Fibroblast of villous mesenchyme (primary cell): ENCODE results near the gene PLPP4. TPM values are rescaled to one million over a fixed set of nuclear protein-coding genes. Genes with fewer than 3 reads are reported as not detected.
A peak's percentile ranks its signal among the peaks of the same experiment; 100 is the strongest.
"Not testable (repeated sequence)": the region's sequence is repeated elsewhere in the genome, so short reads cannot be mapped to it uniquely, and the experiment has no call there.

Experiments used
- DNase-seq: peaks from one replicate; pipeline ENCODE4 v3.0.0-alpha.2; 2010; ENCODE audit warnings: low read depth
- H3K4me3 ChIP-seq: 2 replicates; pipeline ENCODE4 v1.5.1; 2011; ENCODE audit warnings: low read depth, mild to moderate bottlenecking, low read length
- total RNA-seq: library from RNA; depleted of rRNA; stranded (reverse); fragments of >200 nt; gene quantifications from 2 replicates; pipeline ENCODE4 v1.2.3, GENCODE V29; 2012
- TF ChIP-seq, protein P1 (sequence below): IDR thresholded peaks from 2 replicates; pipeline ENCODE4 v1.5.1; 2012; ENCODE audit warnings: low read depth, mild to moderate bottlenecking, low read length; ENCODE audit not compliant: insufficient read depth

Gene PLPP4
- total RNA-seq, 1 donor, result 0.86 TPM

DNA sequence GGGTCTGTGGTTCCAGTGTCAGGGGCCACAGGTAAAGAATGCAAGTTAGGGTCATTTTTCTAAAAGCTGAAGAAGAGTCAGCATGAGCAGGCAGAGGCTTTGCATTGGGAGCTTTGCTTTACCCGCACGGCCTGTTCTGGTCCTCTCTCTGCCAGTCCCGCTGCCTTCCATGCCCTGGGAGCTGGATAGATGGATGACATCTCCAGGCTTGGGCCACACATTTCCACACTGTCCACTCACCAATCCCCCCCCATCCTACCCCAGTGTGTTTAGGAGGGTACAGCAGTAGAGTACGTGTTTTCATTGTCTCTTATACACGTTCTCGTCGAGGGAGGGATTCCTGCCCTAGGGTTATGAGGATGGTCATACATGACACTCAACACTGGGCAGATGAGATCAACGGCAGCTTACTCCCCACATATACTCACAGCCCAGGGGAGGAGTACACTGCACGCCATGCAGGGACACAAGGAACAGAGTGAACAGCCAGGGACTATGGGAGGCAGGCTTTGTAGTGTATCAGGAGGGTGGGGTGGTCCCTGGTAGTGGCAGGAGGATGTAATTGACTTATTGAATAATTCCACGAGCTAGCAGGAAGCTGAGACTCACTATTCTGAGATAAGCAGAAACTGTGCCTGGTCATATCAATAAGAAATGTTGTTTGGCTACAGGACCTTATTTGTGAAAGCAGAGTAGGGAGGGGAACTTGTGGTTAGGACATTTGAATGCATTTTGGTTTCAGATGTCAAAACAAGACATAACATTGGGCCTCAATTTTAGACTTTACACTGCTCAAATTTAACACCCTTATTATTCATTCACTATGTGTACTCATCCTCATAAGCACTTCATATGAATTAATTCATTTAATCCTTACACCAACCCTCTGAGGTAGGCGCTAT is 36.6 kb downstream of the PLPP4 start:
- DNase-seq, result no peak
- H3K4me3 ChIP-seq, result no peak overlapping the region
- TF ChIP-seq, protein P1, sequence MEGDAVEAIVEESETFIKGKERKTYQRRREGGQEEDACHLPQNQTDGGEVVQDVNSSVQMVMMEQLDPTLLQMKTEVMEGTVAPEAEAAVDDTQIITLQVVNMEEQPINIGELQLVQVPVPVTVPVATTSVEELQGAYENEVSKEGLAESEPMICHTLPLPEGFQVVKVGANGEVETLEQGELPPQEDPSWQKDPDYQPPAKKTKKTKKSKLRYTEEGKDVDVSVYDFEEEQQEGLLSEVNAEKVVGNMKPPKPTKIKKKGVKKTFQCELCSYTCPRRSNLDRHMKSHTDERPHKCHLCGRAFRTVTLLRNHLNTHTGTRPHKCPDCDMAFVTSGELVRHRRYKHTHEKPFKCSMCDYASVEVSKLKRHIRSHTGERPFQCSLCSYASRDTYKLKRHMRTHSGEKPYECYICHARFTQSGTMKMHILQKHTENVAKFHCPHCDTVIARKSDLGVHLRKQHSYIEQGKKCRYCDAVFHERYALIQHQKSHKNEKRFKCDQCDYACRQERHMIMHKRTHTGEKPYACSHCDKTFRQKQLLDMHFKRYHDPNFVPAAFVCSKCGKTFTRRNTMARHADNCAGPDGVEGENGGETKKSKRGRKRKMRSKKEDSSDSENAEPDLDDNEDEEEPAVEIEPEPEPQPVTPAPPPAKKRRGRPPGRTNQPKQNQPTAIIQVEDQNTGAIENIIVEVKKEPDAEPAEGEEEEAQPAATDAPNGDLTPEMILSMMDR, result no peak

DNA sequence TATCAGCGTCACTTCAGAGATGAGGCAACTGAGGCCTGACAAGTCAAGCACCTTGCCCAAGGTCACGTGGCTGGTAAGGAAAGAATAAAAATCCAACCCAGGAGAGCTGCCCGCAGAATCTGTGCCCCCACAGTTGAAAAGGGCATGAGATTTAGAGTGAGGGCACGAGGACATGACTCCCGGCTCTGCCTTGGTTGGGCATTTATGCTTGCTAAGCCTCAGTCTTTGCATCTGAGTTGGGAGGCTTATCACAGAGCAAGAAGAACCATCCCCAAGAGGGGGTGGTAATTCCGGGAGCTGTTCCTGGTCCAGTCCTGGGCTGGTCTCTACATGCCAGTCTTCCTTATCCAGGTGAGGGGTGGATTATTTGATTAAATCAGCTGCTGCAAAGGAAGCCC is 37.3 kb downstream of the PLPP4 start:
- no peak overlapping the region for H3K4me3 ChIP-seq
- no peak for DNase-seq
- TF ChIP-seq, protein P1, result no peak

DNA sequence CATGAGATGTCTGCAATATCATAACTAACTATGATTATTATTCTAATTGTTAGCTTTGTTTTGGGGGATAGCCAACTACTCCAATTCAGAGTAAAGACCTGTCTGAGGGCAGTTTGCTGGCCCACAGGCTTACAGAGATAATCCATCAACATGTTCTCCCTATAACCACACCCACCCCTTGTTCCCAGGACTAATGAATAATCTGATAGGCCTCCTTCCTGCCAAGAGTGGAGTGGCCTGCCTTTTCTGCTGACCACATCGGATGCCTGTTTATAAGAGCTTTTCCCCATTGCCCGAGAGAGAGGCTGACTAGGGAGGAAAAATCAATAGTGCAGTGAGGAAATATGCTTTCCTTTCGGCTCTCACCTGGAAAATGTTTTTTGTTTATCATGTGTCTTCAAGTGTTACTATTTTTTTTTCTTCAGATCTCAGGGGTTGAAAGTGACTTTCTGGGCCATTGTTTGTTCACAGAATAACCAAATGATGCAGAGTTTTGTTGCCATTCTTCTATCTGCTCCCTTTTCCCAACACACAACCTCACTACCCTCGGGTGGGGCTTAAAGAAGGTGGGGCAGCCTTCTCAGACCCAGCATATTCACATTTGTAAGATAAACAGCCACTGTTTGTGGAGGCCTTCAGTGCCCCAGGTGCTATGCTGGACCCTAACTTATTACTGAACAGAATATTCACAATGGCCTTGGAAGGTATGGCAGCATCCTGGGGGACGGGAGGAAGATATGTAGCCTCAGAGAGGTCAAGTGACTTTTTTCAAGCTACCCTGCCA is 38.4 kb downstream of the PLPP4 start:
- peak; percentile 27 for DNase-seq
- TF ChIP-seq, protein P1, result no peak
- no peak overlapping the region for H3K4me3 ChIP-seq

DNA sequence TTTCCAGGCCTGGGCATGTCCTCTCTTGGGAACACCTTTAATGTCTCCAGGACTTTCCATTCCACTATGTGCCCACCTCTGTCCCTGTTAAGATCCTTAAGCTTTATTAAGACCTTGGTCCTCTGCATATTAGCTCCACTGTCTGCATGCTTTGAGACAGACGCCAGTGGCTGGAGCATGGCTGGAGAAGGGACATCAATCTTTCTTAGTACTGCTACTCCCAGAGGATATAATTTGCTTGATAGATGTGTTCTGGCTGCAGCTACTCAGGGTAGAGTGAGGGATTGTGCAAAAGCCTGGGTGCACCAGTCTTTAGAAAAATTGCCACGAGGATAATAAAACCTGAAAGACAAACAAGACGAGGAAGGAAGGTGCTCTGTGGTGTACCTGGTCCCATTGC is 42.9 kb downstream of the PLPP4 start:
- no peak overlapping the region for H3K4me3 ChIP-seq
- TF ChIP-seq, protein P1, result no peak
- no peak for DNase-seq

DNA sequence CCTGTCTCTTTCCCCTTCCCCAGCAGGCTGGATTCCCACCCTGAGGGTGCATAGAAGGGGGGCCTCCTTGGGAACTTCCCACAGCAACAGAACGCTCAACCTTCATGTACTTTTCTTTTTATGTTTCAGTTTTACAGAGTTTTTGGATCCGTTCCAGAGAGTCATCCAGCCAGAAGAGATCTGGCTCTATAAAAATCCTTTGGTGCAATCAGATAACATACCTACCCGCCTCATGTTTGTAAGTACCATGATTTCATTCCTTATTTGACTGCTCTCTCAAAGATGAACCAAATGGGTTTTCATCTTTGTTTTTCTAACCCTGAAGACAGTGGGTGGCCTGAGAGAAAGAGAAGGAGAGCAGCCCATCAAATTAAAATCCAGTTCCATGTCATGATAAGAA is 46.7 kb downstream of the PLPP4 start:
- DNase-seq, result peak; percentile 5
- H3K4me3 ChIP-seq, result no peak overlapping the region
- TF ChIP-seq, protein P1, result no peak

DNA sequence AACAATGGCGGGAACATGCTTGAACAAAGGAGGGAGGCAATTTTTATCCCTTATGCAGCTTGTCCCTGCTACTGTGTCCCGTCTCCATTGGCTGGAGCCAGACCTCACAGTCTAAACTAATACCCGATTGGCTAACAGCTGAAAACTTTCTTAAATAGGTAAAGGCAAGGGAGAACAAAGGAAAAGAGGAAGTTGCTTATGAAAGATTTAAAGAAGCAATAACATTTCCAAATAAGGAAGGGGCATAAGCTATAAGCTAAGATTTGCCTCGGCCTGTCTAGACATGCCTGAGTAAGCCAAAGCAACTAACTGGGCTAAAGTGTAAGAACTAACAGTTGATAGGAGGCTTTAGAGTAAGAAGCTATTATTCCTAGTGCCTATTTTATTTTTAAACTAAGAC is 47.2 kb downstream of the PLPP4 start:
- DNase-seq, result peak; percentile 18

DNA sequence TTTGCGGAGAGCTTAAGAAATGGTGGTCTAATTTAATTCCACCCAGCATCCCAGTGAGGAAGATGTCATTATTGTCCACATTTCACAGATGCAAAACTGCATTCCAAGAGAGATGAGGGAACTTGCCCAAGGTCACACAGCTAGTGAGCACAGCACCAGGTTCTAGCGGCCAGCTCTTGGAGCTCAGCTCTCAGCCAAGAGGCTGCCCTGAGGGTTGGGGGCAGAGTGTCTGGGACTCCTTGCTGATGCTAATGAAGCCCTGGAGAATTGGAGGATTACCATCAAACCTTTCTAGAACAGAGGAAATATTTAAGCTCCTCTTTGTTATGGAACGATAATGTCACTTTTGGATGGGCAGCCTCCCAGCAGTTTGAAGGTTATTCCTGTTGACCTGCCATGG is 48.0 kb downstream of the PLPP4 start:
- DNase-seq, result no peak
- no peak overlapping the region for H3K4me3 ChIP-seq
- TF ChIP-seq, protein P1, result no peak

More for the DNA sequence above, 47.2 kb downstream of the PLPP4 start:
- not testable (repeated sequence) for H3K4me3 ChIP-seq
